Right ventricle myocardium inferior (tissue), 1 donor: ENCODE measurements around the gene PRR14. TPM values are rescaled to one million over a fixed set of nuclear protein-coding genes. Genes with fewer than 3 reads are reported as not detected.
"Not testable (repeated sequence)": the region's sequence is repeated elsewhere in the genome, so short reads cannot be mapped to it uniquely, and the experiment has no call there.

ENCODE experiments used
- ATAC-seq: fragments of 200-7000 bp; cut with Tn5 transposase; one replicate; pipeline ENCODE4 v1.9.1; 2020; ENCODE audit warnings: mild to moderate bottlenecking, moderate library complexity
- DNase-seq: peaks from one replicate; pipeline ENCODE4 v3.0.0; 2021; ENCODE audit errors: missing footprints
- intact Hi-C: fragments of 100-400 bp; cut with DNase I; formaldehyde crosslinking; loops from one replicate; pipeline ENCODE4 v1.11.0; 2022
- total RNA-seq: library from RNA; stranded (reverse); fragmentation: NEBNext Ultra II Directional; extraction: Animal tissue kit (Norgen Biotek cat#: 25700); gene quantifications from one replicate; pipeline ENCODE4 v1.2.1, GENCODE V29; 2021
- donor health status: DM: no; HTN: yes; CAD: no; lungs with severe emphysema.

PRR14 gene
- total RNA-seq, 1 donor from 2014 or later, result 18.2 TPM

GRCh38 chr16:30626236-30626635 lies 24.5 kb upstream of the PRR14 start:
- DNase-seq (no peak), ATAC-seq (no peak)
- intact Hi-C loops, result no loop called here

- ATAC-seq (peak; percentile 89), DNase-seq (peak; percentile 91)
- intact Hi-C loops, result loop anchor here (2.0 kb wide), 2 partner anchors 44 to 198 kb away; partner anchors contain the start of genes DCTPP1 and ZNF785
Measured at GRCh38 chr16:30628628-30629540, 21.9 kb upstream of the PRR14 start.

GRCh38 chr16:30632454-30632853 lies 18.3 kb upstream of the PRR14 start:
- intact Hi-C loops, DNase-seq, ATAC-seq: not testable (repeated sequence)

GRCh38 chr16:30633526-30633925 lies 17.2 kb upstream of the PRR14 start:
- ATAC-seq (no peak), DNase-seq (no peak)
- intact Hi-C loops, result no loop called here

GRCh38 chr16:30636599-30636998 lies 14.2 kb upstream of the PRR14 start:
- DNase-seq (no peak), ATAC-seq (no peak)
- intact Hi-C loops, result no loop called here

GRCh38 chr16:30637139-30637538 lies 13.6 kb upstream of the PRR14 start:
- intact Hi-C loops, DNase-seq: not testable (repeated sequence)

GRCh38 chr16:30637944-30638343 lies 12.8 kb upstream of the PRR14 start:
- DNase-seq, result no peak
- intact Hi-C loops, result no loop called here
- no peak for ATAC-seq

More at GRCh38 chr16:30637139-30637538, 13.6 kb upstream of the PRR14 start:
- ATAC-seq, result not testable (repeated sequence)

GRCh38 chr16:30641378-30641982 lies 9.3 kb upstream of the PRR14 start:
- intact Hi-C loops, result no loop called here
- DNase-seq, result no peak
- ATAC-seq, result no peak

GRCh38 chr16:30644334-30644830 lies 6.4 kb upstream of the PRR14 start:
- ATAC-seq (no peak), DNase-seq (no peak)
- intact Hi-C loops, result no loop called here

GRCh38 chr16:30645727-30646126 lies 5.0 kb upstream of the PRR14 start:
- DNase-seq (no peak), ATAC-seq (no peak)
- intact Hi-C loops, result no loop called here

GRCh38 chr16:30647274-30647571 lies 3.5 kb upstream of the PRR14 start:
- intact Hi-C loops, result no loop called here
- DNase-seq (no peak), ATAC-seq (no peak)

GRCh38 chr16:30649725-30650368 lies 913 bp upstream of the PRR14 start:
- ATAC-seq (no peak), DNase-seq (peak; percentile 80)
- intact Hi-C loops, result loop anchor here (1.0 to 5.0 kb wide), 3 partner anchors 16 to 123 kb away; partner anchors contain the start of gene ZNF688

GRCh38 chr16:30651124-30652004 lies 604 bp downstream of the PRR14 start:
- intact Hi-C loops, result loop anchor here (5.0 kb wide), 1 partner anchor 79 kb away; the partner anchor contains the start of gene ZNF688
- peak; percentile 87 for DNase-seq
- peak; percentile 81 for ATAC-seq

- DNase-seq (no peak), ATAC-seq (no peak)
- intact Hi-C loops, result loop anchor here (5.0 kb wide), 1 partner anchor 80 kb away; the partner anchor contains the start of gene ZNF688
Measured at GRCh38 chr16:30652005-30652296, 1.2 kb downstream of the PRR14 start.

- DNase-seq (no peak), ATAC-seq (no peak)
- intact Hi-C loops, result loop anchor here (5.0 kb wide), 1 partner anchor 80 kb away; the partner anchor contains the start of gene ZNF688
Measured at GRCh38 chr16:30652718-30653117, 2.0 kb downstream of the PRR14 start.

- ATAC-seq (no peak), DNase-seq (no peak)
- intact Hi-C loops, result loop anchor here (5.0 kb wide), 1 partner anchor 83 kb away; the partner anchor contains the start of gene ZNF688
Measured at GRCh38 chr16:30654856-30655255, 4.1 kb downstream of the PRR14 start.

GRCh38 chr16:30655815-30656347 lies 5.1 kb downstream of the PRR14 start:
- ATAC-seq (no peak), DNase-seq (no peak)
- intact Hi-C loops, result no loop called here

- intact Hi-C loops, result no loop called here
- DNase-seq (no peak), ATAC-seq (no peak)
Measured at GRCh38 chr16:30656388-30656787, 5.6 kb downstream of the PRR14 start.
